Cardiac septum (tissue), 1 donor: Measurements from ENCODE around the gene FNDC3B. TPM values are rescaled to one million over a fixed set of nuclear protein-coding genes. Genes with fewer than 3 reads are reported as not detected.

Source experiments
- DNase-seq: peaks from one replicate; pipeline ENCODE4 v3.0.0-alpha.2; 2020; ENCODE audit warnings: low spot score
- intact Hi-C: fragments of 100-400 bp; cut with DNase I; formaldehyde crosslinking; loops from one replicate; pipeline ENCODE4 v1.14.0; 2022
- total RNA-seq: library from RNA; stranded (reverse); fragmentation: NEBNext Ultra II Directional; extraction: Animal tissue kit (Norgen Biotek cat#: 25700); gene quantifications from one replicate; pipeline ENCODE4 v1.2.1, GENCODE V29; 2021
- donor health status: DM: no; HTN: no; CAD: no.

FNDC3B gene
- total RNA-seq, 1 donor from 2014 or later, result 139 TPM

DNA sequence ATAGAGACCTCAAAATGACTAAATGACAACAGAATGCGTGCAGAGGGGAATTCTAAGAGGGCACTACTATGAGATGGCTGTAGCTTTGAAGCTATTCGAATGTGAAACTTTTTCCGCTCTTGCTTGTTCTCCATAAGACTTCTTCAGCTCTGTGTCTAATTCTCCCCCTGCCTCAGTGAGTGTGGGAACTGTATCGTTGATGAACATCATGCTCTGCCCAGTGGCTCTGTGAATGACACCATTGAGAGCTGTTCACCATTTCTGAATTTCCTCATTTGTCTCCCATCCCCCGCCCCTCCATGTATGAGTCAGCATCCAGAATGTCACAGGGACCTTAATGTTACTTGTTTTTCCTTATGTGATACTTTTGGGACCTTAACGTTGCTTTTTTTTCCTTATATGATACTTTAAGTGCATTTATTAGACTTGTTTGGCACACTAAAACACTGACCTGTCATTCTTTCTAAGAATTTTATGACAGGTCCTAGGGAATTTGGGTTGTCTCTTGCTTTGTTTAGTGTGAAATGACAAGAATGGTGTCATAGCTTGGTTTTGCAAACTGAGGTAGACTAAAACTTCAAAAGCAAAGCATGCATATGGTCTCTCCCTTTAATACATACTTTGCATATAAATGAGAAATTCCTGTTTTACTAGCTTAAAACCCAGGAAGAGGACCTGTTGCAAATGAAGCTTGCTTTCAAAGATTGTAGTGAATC lies 99.6 kb downstream of the FNDC3B start:
- intact Hi-C loops, result loop anchor here (1.0 kb wide), 1 partner anchor 14 kb away; no protein-coding TSS in a partner anchor
- peak; percentile 86 for DNase-seq

DNA sequence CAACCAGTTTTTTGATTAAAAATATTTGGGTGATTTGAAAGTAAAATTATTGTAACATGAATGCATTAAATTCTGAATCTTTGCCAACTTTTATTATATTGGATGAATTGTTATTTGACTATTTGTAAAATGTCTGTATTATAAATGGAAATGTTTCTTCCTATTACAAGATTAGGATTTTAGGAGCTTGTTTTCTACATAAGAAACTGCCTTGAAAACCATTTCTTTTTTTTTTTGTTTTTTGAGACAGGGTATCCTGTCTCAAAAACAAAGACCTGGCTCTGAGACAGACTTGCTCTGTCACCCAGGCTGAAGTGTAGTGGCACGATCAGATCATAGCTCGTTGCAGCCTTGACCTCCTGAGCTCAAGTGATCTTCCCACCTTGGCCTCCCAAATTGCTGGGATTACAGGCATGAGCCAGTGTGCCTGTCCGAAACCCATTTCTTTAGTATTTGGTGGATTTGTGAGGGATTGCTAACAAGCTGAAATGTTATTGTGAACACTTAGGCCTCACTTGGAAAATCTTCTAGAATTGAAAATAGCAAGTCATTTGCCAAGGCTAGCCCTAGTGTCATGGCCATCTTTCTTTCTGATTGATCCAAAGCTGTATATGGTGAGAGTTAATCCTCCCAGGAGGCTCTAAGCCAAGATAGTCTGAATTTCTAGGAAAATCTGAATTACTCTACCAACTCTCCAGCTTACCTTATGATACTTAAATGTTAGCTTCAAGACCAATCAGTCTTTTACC lies 100.3 kb downstream of the FNDC3B start:
- intact Hi-C loops, result loop anchor here (1.0 to 10.0 kb wide), 2 partner anchors 14 to 495 kb away; no protein-coding TSS in a partner anchor
- no peak for DNase-seq

DNA sequence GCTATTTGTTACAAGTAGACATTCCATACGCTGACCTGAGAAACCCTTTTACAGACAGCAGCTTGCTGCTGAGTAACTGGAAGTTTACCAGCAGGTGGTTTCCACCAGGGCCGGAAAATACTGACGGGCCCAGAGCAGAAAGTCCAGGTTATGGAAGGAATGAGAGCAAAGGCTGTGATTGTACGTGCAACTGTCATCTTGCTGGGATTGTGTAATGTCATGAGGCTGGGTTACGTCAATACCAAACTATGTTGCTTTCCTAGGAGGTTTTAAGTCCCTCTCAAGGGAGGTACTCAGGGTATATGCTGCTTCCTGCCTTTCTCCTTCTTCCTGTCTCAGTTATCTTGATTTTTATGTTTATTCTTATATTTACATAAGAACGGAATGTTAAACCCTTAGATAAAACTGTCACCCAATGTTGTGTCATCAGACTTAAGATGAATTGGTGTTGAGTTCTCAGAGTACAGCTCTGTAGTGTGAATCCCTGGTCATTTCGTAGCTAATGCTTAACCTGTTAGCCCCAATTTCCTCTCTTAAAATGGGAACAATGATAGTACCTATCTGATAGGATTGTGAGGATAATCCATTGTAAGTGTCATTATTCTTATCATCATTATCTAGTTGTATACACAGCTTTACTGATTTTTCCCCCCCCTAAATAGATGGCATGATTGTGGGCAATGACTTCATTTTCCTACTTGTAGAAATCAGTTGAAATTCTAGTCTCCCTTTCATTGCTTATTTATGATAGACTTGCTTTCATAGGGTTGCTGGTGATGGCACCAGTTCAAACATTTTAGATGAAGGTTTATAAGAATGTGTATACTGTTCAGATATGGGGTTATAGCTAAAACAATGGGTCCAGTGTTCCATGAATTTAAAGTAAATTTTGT lies 101.4 kb downstream of the FNDC3B start:
- DNase-seq, result no peak
- intact Hi-C loops, result loop anchor here (10.0 kb wide), 1 partner anchor 496 kb away; no protein-coding TSS in a partner anchor

DNA sequence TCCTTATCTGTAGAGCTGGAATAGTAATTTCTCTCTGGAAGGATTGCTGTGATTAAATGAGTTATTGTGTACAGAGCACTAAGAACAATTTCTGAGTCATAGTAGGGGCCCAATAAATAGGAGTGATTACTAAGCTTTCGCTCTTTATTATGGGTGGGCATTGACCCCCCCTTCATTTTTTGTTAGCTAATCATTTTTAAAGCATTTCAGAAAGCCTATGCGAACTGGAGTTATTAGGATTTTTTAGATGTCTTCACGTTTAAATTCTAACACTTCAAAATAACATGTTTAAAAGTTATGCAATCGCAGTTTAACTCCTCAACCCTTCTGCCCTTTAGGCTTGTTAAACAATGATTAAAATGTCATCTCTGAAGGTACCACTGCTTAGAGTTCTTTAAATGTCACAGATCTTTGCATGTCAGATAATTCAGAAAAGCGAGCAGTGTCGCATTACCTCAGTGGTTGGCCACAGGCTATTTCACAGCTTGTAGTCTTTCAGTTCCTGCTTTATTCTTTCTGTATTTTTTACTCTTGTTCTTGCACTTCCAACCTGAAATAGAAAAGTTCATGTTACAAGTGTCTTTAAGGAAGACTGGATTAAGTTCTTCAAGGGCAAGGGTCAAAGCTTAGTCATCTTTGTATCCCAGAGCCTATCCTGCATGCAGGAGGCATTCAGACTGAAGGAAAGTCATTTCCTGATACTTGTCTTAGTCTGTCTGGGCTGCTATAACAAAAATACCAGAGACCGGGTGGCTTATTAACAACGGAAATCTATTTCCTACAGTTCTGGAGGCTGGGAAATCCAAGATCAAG lies 102.9 kb downstream of the FNDC3B start:
- intact Hi-C loops, result loop anchor here (10.0 kb wide), 1 partner anchor 497 kb away; no protein-coding TSS in a partner anchor
- no peak for DNase-seq

DNA sequence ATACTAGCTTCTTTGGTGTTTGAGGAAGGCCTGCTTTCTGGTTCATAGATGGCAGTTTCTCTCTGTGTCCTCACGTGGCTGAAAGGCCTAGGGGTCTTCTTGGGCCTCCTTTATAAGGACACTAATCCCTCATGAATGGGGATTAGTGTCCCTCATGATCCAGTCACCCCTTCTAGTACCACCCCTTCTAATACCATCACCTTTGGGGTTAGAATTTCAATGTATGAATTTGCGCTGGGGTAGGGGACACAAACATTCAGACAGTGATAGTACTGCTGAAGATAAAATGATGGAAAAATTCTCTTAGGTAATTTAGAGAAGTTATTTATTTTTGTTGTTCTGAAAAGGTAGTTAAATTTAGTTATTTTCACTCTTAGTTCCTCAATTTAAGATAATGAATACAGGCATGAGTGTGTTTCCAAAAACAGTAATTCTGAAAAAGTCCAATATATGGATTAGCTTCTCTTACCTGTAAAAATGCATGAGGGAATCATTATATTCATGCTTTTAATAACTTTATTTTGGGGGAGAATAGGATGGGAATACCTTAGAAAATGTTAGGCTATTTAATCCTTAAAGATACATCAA lies 103.6 kb downstream of the FNDC3B start:
- intact Hi-C loops, result loop anchor here (10.0 kb wide), 1 partner anchor 498 kb away; no protein-coding TSS in a partner anchor
- DNase-seq, result no peak

DNA sequence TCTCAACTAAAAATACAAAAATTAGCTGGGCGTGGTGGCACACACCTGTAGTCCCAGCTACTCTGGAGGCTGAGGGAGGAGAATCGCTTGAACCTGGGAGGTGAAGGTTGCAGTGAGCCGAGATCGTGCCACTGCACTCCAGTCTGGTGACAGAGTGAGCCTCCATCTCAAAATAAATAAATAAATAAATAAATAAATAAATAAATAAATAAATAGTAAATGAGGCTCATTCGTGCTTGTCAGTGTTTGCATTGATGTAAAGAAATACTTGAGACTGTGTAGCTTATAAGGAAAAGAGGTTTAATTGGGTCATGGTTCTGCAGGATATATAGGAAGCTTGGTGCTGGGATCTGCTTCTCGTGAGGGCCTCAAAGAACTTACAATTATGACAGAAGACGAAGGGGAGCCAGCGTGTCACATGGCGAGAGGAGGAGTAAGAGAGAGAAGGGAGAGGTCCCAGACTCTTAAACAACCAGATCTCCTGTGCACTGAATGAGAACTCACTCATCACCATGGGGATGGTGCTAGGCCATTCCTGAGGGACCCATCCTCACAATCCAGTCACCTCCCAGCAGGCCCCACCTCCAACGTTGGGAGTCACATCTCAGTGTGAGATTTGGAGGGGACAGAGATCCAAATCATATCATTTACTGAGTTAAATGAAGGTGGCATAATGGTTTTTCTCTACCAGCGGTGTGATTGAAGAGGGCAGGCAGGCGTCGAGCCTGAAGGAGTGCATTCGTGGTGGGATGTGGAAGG lies 104.5 kb downstream of the FNDC3B start:
- no peak for DNase-seq
- intact Hi-C loops, result loop anchor here (10.0 kb wide), 1 partner anchor 499 kb away; no protein-coding TSS in a partner anchor

DNA sequence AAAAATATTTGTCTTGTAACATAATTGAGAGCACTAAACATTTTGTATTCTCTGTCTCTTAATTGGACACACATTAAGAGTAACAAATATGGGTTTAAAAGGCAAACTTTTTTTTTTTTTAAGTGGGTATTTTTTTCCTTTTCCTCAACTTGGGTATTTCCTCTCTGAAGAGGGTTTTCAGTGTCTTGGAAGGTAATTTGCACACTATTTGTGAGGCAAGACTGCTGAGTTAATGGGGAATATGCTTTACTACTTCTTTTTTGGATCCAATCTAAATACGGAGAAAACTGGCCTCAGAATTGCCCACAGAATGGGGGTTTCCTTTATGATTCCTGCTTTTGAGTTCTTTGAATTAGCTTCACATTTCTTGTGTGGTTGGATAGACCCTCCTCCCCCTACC lies 105.2 kb downstream of the FNDC3B start:
- no peak for DNase-seq
- intact Hi-C loops, result loop anchor here (10.0 kb wide), 1 partner anchor 500 kb away; no protein-coding TSS in a partner anchor

DNA sequence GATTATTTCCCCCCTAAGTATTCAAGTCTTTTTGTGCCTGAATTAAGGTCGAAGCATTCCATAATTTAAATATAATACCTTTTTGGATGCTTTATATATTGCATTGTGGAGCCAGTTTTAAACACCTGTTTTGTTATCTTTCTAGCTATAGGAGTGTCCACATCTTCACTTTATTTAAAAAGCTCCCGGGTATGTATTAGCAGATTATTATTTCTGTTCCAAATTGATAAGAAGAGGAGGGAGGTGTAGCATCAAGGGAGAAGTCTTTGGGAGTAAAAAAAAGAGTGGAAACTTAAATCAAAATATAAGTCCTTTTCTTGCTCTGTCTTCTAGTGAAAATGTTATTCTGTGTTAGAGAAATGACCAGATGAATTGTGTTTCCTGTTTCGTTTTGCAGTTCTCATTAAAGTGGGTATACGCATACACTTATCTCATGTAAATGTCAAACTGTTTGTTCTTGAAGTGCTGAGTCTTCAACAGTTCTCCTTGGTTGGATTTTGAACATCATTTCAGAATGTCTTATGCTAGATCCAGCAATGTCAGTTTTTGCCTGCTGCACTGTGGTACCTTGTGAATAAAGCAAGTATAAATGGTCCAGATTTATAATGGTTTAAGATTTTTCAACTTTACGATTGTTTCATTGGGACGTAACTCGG lies 105.8 kb downstream of the FNDC3B start:
- no peak for DNase-seq
- intact Hi-C loops, result loop anchor here (10.0 kb wide), 1 partner anchor 500 kb away; no protein-coding TSS in a partner anchor

DNA sequence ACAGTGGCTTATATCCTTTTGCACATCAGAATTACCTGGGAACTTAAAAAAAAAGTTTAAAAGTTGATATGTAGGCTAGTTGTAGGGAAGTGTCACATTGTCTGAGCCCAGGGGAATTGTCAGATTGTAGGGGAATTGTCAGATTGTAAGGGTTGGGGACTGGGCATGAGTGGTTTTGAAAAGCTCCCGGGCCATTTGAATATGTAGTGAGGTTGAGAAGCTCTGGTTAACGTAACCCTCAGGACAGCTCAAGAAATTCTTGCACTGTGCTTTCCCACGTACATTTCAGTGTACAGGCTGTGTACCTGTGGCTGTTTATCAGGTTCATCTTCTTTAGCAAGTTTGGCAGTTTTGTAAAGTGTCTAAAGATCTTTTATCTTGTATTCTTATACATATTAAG lies 107.0 kb downstream of the FNDC3B start:
- DNase-seq, result no peak
- intact Hi-C loops, result loop anchor here (10.0 kb wide), 1 partner anchor 502 kb away; no protein-coding TSS in a partner anchor

DNA sequence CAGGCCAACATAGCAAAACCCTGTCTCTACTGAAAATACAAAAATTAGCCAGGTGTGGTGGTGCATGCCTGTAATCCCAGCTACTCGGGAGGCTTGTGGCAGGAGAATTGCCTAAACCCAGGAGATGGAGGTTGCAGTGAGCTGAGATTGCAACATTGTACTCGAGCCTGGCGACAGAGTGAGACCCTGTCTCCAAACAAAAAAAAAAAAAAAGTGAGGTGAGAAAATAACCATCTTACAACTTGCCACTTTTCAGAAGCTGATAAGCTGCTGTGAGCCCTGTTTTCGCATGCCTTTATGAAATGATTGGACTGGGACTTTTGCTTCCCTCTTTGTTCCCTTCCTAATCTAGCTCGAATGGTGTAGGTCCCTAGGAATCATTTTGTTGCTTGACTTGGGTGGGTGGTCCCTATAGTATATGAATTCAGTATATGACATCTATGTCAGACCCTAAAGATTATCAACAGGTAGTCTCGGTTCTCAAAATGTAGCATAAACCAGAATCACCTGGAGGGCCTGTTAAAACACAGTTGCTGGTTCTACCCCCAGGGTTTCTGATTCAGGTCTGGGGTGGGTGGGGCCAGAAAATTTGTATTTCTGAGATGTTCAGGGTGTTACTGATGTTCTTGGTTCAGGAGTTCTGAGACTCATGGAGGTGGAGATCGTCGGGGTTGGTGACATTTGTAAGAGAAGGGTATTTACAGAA lies 107.9 kb downstream of the FNDC3B start:
- DNase-seq, result no peak
- intact Hi-C loops, result loop anchor here (10.0 kb wide), 1 partner anchor 502 kb away; no protein-coding TSS in a partner anchor

DNA sequence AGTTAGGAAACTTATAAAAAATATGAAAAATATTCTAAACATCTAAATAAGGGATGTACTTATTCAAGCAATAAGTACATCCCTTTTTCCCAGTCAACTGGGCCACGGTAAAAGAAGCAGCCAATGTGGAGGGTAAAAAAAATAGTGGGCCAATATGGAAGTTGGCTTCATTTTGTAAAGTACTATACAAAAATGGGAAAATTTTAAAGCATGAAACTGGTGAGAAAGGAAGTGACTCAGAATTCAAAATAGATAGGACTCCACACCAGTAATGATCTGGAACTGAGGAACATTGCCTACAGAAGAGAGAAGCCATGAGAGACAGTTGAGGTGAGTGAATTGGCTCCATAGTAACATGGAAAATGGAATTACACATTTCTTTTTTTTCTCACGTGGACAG lies 108.9 kb downstream of the FNDC3B start:
- no peak for DNase-seq
- intact Hi-C loops, result loop anchor here (10.0 kb wide), 1 partner anchor 503 kb away; no protein-coding TSS in a partner anchor

DNA sequence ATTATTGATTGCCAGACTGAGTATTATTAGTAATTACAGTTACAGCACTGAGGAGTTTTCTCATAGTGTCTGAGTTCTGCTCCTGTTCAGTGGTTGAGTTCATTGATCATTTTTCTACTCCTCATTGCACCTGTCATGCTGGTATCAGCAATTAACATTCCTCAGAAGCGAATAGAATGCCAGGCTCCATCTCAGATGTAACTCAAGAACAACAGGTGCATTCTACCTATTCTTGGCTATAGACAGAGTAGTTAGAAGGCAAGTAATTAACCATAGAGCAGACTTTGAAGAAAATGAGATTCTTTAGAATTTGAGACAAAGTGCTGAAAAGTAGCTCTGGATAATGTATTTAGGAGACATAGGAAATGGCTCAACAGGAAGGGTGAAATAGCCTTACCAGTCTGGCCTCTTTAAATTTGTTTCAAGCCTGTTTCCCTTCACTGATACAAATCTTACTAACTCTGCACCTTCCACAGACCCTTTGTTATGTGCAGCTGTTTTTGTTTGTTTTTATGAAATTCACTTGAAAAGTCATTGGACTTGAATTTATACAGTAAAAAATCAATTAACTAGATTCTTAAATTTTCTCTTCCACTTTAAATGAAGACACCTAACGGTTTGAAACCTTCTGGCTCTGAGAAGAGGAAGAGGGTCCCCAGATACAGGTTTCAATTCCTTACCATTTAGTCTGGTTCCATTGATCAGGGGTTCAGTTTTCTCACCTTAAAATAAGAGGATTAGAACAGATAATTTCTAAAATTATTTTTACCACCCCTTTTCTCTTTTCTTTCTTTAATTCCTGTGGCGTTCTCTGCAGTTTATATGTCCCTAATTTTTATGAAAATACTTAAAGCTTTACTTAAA lies 109.6 kb downstream of the FNDC3B start:
- intact Hi-C loops, result loop anchor here (10.0 kb wide), 1 partner anchor 504 kb away; no protein-coding TSS in a partner anchor
- DNase-seq, result no peak

DNA sequence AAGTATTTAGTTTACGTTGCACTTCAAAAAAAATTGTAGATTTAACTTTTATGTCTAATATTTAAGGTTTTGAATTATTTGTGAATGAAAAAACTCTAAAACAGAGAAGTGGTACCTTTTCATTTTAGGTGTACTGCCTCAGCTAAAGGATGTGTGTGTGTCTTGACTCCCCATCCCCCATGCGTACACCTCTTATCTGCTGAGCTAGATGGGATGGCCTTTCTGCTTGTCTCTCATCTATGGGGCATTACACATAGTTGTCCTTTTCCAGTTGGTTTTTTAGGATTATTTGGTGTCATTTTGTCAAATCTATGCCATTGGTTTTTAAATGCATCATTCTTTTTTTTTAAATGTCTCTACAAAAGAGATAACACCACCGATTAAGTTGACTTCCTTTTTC lies 110.9 kb downstream of the FNDC3B start:
- DNase-seq, result no peak
- intact Hi-C loops, result no loop called here

DNA sequence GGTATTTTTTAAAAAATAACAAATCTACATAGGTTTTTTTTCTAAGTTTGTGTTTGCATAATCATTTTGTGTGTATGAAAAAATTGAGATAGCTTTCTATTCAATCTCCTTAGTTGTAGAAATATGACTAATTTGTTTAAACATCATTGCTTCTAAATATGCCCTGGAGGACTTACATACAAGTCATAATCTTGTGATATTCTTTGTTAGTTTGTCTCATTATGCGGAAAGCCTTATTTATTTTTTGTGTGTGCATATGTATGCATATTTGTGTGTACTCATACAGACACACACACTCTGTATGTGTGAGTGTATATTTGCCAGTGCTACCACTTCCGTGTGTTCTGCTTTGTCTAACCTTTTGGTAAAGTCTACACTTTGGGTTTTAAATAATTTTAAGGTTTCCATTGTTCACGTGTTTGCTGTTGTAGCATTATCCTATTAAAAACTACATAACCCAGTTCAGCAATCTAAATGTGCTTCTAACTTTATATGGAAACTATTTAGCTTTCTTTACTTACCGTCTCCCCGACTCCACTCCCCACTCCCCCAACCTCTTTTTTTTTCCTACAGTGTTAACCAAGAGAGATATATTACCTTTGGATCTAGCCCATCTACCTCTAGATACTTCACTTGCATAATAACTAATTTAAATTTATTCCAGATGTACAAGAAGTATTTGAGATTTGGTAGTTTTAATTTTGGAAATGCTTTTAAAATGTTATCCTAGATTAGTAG lies 111.7 kb downstream of the FNDC3B start:
- intact Hi-C loops, result no loop called here
- no peak for DNase-seq
